GM12874 (cell line): Measurements from ENCODE around the gene LRRFIP1.
A peak's percentile ranks its signal among the peaks of the same experiment; 100 is the strongest.

ENCODE experiments used
- CTCF ChIP-seq: IDR thresholded peaks from 2 replicates; pipeline ENCODE4 v1.5.1; 2011; ENCODE audit warnings: low read depth, mild to moderate bottlenecking, control low read depth, low read length, moderate library complexity; ENCODE audit not compliant: insufficient read depth

LRRFIP1 gene

GRCh38 chr2:237627441-237628246, at the start of gene LRRFIP1:
Gene LRRFIP1 (plus strand): TSS chr2:237627587. CDS start chr2:237627645, 58 bp downstream.
- no peak for TF ChIP-seq CTCF

- TF ChIP-seq CTCF = no peak
Observed at GRCh38 chr2:237577956-237578870, 49.2 kb upstream of the LRRFIP1 start.

- TF ChIP-seq CTCF = no peak
Observed at GRCh38 chr2:237581326-237581725, 46.1 kb upstream of the LRRFIP1 start.

GRCh38 chr2:237581751-237582746, 45.3 kb upstream of the LRRFIP1 start:
- TF ChIP-seq CTCF = peak; percentile 44

GRCh38 chr2:237583385-237584295, 43.7 kb upstream of the LRRFIP1 start:
- no peak for TF ChIP-seq CTCF

GRCh38 chr2:237585590-237586221, 41.7 kb upstream of the LRRFIP1 start:
- no peak for TF ChIP-seq CTCF
